ENCODE data around the gene YIPF1. TPM values are rescaled to one million over a fixed set of nuclear protein-coding genes. Genes with fewer than 3 reads are reported as not detected.

The YIPF1 gene
- total RNA-seq, 3 donors from 2014 or later (not counting 1 experiment from before 2014, with no cell fraction given): 13.2 to 20.8 (median 18.0) TPM

GRCh38 chr1:53804181-53804580 lies 85.4 kb downstream of the YIPF1 start:
- Mint-ChIP-seq H3K36me3 (peaks cover 6% of the 10 kb centered on the region), H3K27ac (no peak overlapping the region), H3K27me3 (ENCODE audit: low read depth in 2 of 2) (no peaks in the 10 kb centered on the region), H3K4me3 (no peak overlapping the region), H3K9me3 (no peaks in the 10 kb centered on the region), H3K4me1 (no peaks in the 10 kb centered on the region)
- H3K27ac ChIP-seq (ENCODE audit: low read length): no peak overlapping the region
- H3K27me3 ChIP-seq (ENCODE audit: control insufficient read depth, insufficient read depth, low read length): no peaks in the 10 kb centered on the region
- no peak for DNase-seq
- no peaks in the 10 kb centered on the region for H3K4me1 ChIP-seq (ENCODE audit: control insufficient read depth, insufficient read depth, low read length)
- H3K36me3 ChIP-seq (ENCODE audit: control insufficient read depth, insufficient read depth, low read length): peaks cover 44% of the 10 kb centered on the region
- no peak for ATAC-seq
- no peaks in the 10 kb centered on the region for H3K9me3 ChIP-seq (ENCODE audit: control insufficient read depth, insufficient read depth, low read length)
- intact Hi-C loops (cut with micrococcal nuclease): no loop called here
- TF ChIP-seq, protein P1, sequence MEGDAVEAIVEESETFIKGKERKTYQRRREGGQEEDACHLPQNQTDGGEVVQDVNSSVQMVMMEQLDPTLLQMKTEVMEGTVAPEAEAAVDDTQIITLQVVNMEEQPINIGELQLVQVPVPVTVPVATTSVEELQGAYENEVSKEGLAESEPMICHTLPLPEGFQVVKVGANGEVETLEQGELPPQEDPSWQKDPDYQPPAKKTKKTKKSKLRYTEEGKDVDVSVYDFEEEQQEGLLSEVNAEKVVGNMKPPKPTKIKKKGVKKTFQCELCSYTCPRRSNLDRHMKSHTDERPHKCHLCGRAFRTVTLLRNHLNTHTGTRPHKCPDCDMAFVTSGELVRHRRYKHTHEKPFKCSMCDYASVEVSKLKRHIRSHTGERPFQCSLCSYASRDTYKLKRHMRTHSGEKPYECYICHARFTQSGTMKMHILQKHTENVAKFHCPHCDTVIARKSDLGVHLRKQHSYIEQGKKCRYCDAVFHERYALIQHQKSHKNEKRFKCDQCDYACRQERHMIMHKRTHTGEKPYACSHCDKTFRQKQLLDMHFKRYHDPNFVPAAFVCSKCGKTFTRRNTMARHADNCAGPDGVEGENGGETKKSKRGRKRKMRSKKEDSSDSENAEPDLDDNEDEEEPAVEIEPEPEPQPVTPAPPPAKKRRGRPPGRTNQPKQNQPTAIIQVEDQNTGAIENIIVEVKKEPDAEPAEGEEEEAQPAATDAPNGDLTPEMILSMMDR (IDR thresholded peaks at IDR 0.05): no peak
- no peak overlapping the region for H3K4me3 ChIP-seq (ENCODE audit: low read length)
- 95% methylated on average over 7 of the region's 7 CpGs for WGBS (ENCODE audit: insufficient coverage)

Other genes starting within 250 kb of the YIPF1 start
- not detected for gene GLIS1, start 150.6 kb downstream of the YIPF1 start, total RNA-seq
- gene NDC1, start 51.5 kb downstream of the YIPF1 start, total RNA-seq: 1 to 10 TPM; 4.3 to 6.3 (median 5.2) TPM
- gene DIO1, start 4.4 kb upstream of the YIPF1 start, total RNA-seq: not detected
- gene IFT25, start 55.9 kb upstream of the YIPF1 start, total RNA-seq: 10 to 100 TPM; 41.5 to 54.6 (median 41.6) TPM
- 10 to 100 TPM in 2 of 3 donors, 1 to 10 TPM in 1; 8.9 to 11.1 (median 10.0) TPM for gene LRRC42, start 56.6 kb upstream of the YIPF1 start, total RNA-seq
- not detected for gene LDLRAD1, start 128.4 kb upstream of the YIPF1 start, total RNA-seq
- 100 to 1,000 TPM; 187 to 202 (median 199) TPM for gene TMEM59, start 163.4 kb upstream of the YIPF1 start, total RNA-seq
- gene TCEANC2, start 163.8 kb upstream of the YIPF1 start, total RNA-seq: 1 to 10 TPM; 5.1 to 9.5 (median 7.3) TPM